HepG2 (cell line): ENCODE results near the gene NFYC. TPM values are rescaled to one million over a fixed set of nuclear protein-coding genes. Genes with fewer than 3 reads are reported as not detected.

Source experiments
- BCL6 ChIP-seq: IDR thresholded peaks from 2 replicates; pipeline ENCODE4 v1.6.1; 2016; ENCODE audit warnings: missing genetic modification reagents, missing compliant biosample characterization
- CBFB ChIP-seq: sonication (generic); formaldehyde crosslinking; IDR thresholded peaks from 2 replicates; pipeline ENCODE4 v1.4.0; 2020; ENCODE audit warnings: missing genetic modification reagents
- CBX2 ChIP-seq, 2 experiments: fragments of 200-600 bp in 1 of 2; sonication (generic); formaldehyde crosslinking in 1 of 2; IDR thresholded peaks; 2 replicates each; pipeline versions ENCODE4 v1.7.0 to v1.8.1; 2018 to 2022; ENCODE audit warnings: low read depth in 2 of 2, low read length in 1 of 2, mild to moderate bottlenecking in 1 of 2, missing genetic modification reagents in 1 of 2
- CREB1 ChIP-seq, 2 experiments: fragments of 450-650 bp in 1 of 2; IDR thresholded peaks; 2 replicates each; pipeline ENCODE4 v1.6.1; 2016 to 2017; ENCODE audit warnings: control low read depth in 1 of 2, mild to moderate bottlenecking in 1 of 2, missing compliant biosample characterization in 1 of 2, missing genetic modification characterization in 1 of 2
- CREM ChIP-seq, 2 experiments: sonication (generic) in 1 of 2; formaldehyde crosslinking in 1 of 2; IDR thresholded peaks; 2 replicates each; pipeline versions ENCODE4 v1.4.0 to v1.6.1; 2016 to 2020; ENCODE audit warnings: antibody characterized with exemption in 1 of 2, mild to moderate bottlenecking in 1 of 2, missing genetic modification reagents in 1 of 2
- GFI1 ChIP-seq: sonication (generic); formaldehyde crosslinking; IDR thresholded peaks from 2 replicates; pipeline ENCODE4 v1.5.0; 2020; ENCODE audit warnings: missing genetic modification reagents, mild to moderate bottlenecking, borderline replicate concordance
- KLF11 ChIP-seq: IDR thresholded peaks from 2 replicates; pipeline ENCODE4 v1.6.1; 2016; ENCODE audit warnings: missing compliant biosample characterization
- MBNL3 ChIP-seq: fragments of 250-450 bp; sonication (Bioruptor Pico); conservative IDR thresholded peaks from 2 replicates; pipeline ENCODE4 v1.8.0; 2022; ENCODE audit warnings: mild to moderate bottlenecking, inconsistent platforms
- PCBP2 ChIP-seq: fragments of 200-400 bp; formaldehyde crosslinking; optimal IDR thresholded peaks from 2 replicates; pipeline ENCODE3; 2018; ENCODE audit warnings: low read length, low read depth; ENCODE audit not compliant: poor library complexity, severe bottlenecking
- RXRA ChIP-seq: sonication (generic); formaldehyde crosslinking; IDR thresholded peaks from 2 replicates; pipeline ENCODE4 v1.5.1; 2020; ENCODE audit warnings: missing genetic modification reagents
- SALL1 ChIP-seq: sonication (generic); formaldehyde crosslinking; IDR thresholded peaks from 2 replicates; pipeline ENCODE4 v1.8.0; 2022; ENCODE audit warnings: mild to moderate bottlenecking, missing genetic modification reagents
- TOPORS ChIP-seq: sonication (generic); formaldehyde crosslinking; IDR thresholded peaks from 2 replicates; pipeline ENCODE4 v1.8.0; 2023; ENCODE audit warnings: mild to moderate bottlenecking, missing genetic modification reagents
- ZBTB20 ChIP-seq: sonication (generic); formaldehyde crosslinking; IDR thresholded peaks from 2 replicates; pipeline ENCODE4 v1.8.1; 2023; ENCODE audit warnings: missing genetic modification reagents, low read depth, mild to moderate bottlenecking, borderline replicate concordance
- ZFP41 ChIP-seq: sonication (generic); formaldehyde crosslinking; IDR thresholded peaks from 2 replicates; pipeline ENCODE4 v1.4.0; 2020; ENCODE audit warnings: mild to moderate bottlenecking, missing genetic modification reagents, borderline replicate concordance
- ZNF180 ChIP-seq: sonication (generic); formaldehyde crosslinking; IDR thresholded peaks from 2 replicates; pipeline ENCODE4 v1.4.0; 2020; ENCODE audit warnings: low read depth, missing genetic modification reagents, borderline replicate concordance
- ZNF24 ChIP-seq: fragments of 450-650 bp; IDR thresholded peaks from 2 replicates; pipeline ENCODE4 v1.6.1; 2017; ENCODE audit warnings: antibody characterized with exemption, mild to moderate bottlenecking
- ZNF251 ChIP-seq: sonication (generic); formaldehyde crosslinking; IDR thresholded peaks from 2 replicates; pipeline ENCODE4 v1.9.0; 2021; ENCODE audit warnings: mild to moderate bottlenecking, missing genetic modification reagents
- ZNF382 ChIP-seq: sonication (generic); formaldehyde crosslinking; IDR thresholded peaks from 2 replicates; pipeline ENCODE4 v1.5.0; 2020; ENCODE audit warnings: missing genetic modification reagents, mild to moderate bottlenecking, borderline replicate concordance
- ZNF468 ChIP-seq: sonication (generic); formaldehyde crosslinking; IDR thresholded peaks from 2 replicates; pipeline ENCODE4 v1.8.0; 2022; ENCODE audit warnings: mild to moderate bottlenecking, moderate library complexity, missing genetic modification reagents
- ZNF83 ChIP-seq: sonication (generic); formaldehyde crosslinking; IDR thresholded peaks from 2 replicates; pipeline ENCODE4 v1.4.0; 2020; ENCODE audit warnings: missing genetic modification reagents, mild to moderate bottlenecking, borderline replicate concordance
- polyA plus RNA-seq, 8 experiments: library from polyadenylated mRNA; depleted of rRNA in 3 of 8; stranded (reverse) in 7 of 8; unstranded in 1 of 8; fragments of >200 nt; fragmentation: Illumina TruSeq in 4 of 8; extraction: Trizol in 4 of 8; gene quantifications; 2 replicates each; pipeline versions ENCODE4 v1.2.1 to v1.2.3, GENCODE V29; 2011 to 2016; ENCODE audit warnings: low read depth in 4 of 8, missing spikeins in 1 of 8, mixed read lengths in 1 of 8; ENCODE audit not compliant: insufficient read depth in 1 of 8
- total RNA-seq, 5 experiments: library from RNA; depleted of rRNA; stranded (reverse); fragments of >200 nt; fragmentation: Illumina TruSeq; extraction: Trizol; gene quantifications; 2 replicates each; pipeline ENCODE4 v1.2.3, GENCODE V29; 2016; ENCODE audit warnings: low read depth in 1 of 5
- TF ChIP-seq, protein P1 (sequence below): sonication (generic); formaldehyde crosslinking; IDR thresholded peaks from 2 replicates; pipeline ENCODE4 v1.5.0; 2020; ENCODE audit warnings: missing genetic modification reagents, mild to moderate bottlenecking, borderline replicate concordance
- TF ChIP-seq, protein P2 (sequence below): sonication (generic); formaldehyde crosslinking; IDR thresholded peaks from 2 replicates; pipeline ENCODE4 v1.8.1; 2023; ENCODE audit warnings: mild to moderate bottlenecking, missing genetic modification reagents
- TF ChIP-seq, protein P3 (sequence below): sonication (generic); formaldehyde crosslinking; IDR thresholded peaks from 2 replicates; pipeline ENCODE4 v1.5.1; 2020; ENCODE audit warnings: missing genetic modification reagents, mild to moderate bottlenecking, borderline replicate concordance

Gene NFYC
- total and polyA plus RNA-seq, 2 of the 13 experiments (the other 11 are each of a cell fraction or from before 2014, with no cell fraction given), result 33.9 to 73.7 TPM

DNA sequence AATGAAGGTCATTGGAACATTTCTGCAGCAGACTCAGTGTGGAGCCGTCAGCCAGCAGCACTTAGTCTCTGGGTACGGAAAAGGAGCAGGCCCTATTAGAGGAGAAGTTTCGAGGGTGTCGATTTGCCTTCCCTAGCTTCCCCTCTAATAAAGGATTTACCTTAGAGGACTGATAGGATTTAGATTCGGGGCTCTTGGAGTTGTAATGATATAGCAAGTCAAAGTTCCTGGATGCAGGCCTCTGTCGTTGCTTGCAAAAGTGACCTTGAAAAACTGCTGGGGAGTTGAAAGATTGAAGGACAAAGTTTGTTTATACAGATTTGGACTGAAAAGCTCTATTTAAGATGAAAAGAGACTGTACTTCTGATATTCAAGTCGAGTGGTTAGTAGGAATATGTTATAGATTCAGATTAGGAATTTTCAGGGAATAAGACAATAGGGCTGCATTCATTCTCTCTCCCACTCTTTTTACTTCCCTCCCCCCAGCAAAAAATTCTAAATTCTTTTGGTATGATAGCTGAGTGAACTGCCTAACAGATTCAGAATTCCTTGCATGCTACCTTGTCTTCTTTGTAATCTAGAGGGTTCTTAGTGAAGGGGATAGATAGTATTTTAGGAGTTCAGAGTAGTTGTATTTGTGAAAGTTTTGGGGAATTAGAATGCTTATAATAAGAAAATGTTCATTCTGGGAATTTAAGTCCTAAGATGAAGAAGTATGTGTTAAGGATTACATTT is 19.2 kb downstream of the NFYC start (continued):
- TF ChIP-seq ZBTB20 (CRISPR knock-in tag) (0 out of 2 replicates have a peak, but pooled peaks have one; percentile 5), ZNF468 (CRISPR knock-in tag) (no peak), ZNF180 (no peak), CREB1 (IDR thresholded peaks at IDR 0.05) (no peak), CREB1 (CRISPR knock-in tag; IDR thresholded peaks at IDR 0.05) (0 out of 2 replicates have a peak, but pooled peaks have one; percentile 25), KLF11 (0 out of 2 replicates have a peak, but pooled peaks have one; percentile 13), TOPORS (no peak), MBNL3 (CRISPR knock-in tag) (no peak), PCBP2 (no peak), RXRA (CRISPR knock-in tag) (no peak), ZFP41 (CRISPR knock-in tag) (no peak), GFI1 (CRISPR knock-in tag) (peak; percentile 22; the same call in 1 of the 2 replicates), CBX2 (IDR thresholded peaks at IDR 0.05; ENCODE audit: low read depth, low read length) (no peak), CBX2 (CRISPR knock-in tag; IDR thresholded peaks at IDR 0.05; ENCODE audit: low read depth) (no peak), BCL6 (CRISPR knock-in tag) (peak; percentile 66), ZNF251 (CRISPR knock-in tag) (no peak), ZNF83 (CRISPR knock-in tag) (no peak), CBFB (CRISPR knock-in tag) (no peak), CREM (IDR thresholded peaks at IDR 0.05) (peak; percentile 33; the same call in 1 of the 2 replicates), CREM (CRISPR knock-in tag; IDR thresholded peaks at IDR 0.05) (no peak), SALL1 (CRISPR knock-in tag) (peak; percentile 28; the same call in 1 of the 2 replicates), ZNF24 (no peak), ZNF382 (CRISPR knock-in tag) (no peak)
- TF ChIP-seq, protein P1, sequence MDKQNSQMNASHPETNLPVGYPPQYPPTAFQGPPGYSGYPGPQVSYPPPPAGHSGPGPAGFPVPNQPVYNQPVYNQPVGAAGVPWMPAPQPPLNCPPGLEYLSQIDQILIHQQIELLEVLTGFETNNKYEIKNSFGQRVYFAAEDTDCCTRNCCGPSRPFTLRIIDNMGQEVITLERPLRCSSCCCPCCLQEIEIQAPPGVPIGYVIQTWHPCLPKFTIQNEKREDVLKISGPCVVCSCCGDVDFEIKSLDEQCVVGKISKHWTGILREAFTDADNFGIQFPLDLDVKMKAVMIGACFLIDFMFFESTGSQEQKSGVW, result no peak
- TF ChIP-seq, protein P2, sequence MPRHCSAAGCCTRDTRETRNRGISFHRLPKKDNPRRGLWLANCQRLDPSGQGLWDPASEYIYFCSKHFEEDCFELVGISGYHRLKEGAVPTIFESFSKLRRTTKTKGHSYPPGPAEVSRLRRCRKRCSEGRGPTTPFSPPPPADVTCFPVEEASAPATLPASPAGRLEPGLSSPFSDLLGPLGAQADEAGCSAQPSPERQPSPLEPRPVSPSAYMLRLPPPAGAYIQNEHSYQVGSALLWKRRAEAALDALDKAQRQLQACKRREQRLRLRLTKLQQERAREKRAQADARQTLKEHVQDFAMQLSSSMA (CRISPR knock-in tag), result no peak
- TF ChIP-seq, protein P3, sequence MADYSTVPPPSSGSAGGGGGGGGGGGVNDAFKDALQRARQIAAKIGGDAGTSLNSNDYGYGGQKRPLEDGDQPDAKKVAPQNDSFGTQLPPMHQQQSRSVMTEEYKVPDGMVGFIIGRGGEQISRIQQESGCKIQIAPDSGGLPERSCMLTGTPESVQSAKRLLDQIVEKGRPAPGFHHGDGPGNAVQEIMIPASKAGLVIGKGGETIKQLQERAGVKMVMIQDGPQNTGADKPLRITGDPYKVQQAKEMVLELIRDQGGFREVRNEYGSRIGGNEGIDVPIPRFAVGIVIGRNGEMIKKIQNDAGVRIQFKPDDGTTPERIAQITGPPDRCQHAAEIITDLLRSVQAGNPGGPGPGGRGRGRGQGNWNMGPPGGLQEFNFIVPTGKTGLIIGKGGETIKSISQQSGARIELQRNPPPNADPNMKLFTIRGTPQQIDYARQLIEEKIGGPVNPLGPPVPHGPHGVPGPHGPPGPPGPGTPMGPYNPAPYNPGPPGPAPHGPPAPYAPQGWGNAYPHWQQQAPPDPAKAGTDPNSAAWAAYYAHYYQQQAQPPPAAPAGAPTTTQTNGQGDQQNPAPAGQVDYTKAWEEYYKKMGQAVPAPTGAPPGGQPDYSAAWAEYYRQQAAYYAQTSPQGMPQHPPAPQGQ (CRISPR knock-in tag), result no peak
